Measurements from ENCODE around the gene PAIP2.

Gene PAIP2

GRCh38 chr5:139414581-139415130 lies 73.0 kb downstream of the PAIP2 start:
- DNase-seq = no peak

- DNase-seq = no peak
These were observed 73.7 kb downstream of the PAIP2 start for GRCh38 chr5:139415221-139415861.

- no peak for DNase-seq
These were observed 74.2 kb downstream of the PAIP2 start for GRCh38 chr5:139415869-139416268.

- no peak for DNase-seq
These were observed 75.0 kb downstream of the PAIP2 start for GRCh38 chr5:139416651-139417050.

- DNase-seq = no peak
These were observed 75.6 kb downstream of the PAIP2 start for GRCh38 chr5:139417214-139417613.

GRCh38 chr5:139418793-139419192 lies 77.1 kb downstream of the PAIP2 start:
- no peak for DNase-seq
